ENCODE data around the gene NMT1. TPM values are rescaled to one million over a fixed set of nuclear protein-coding genes. Genes with fewer than 3 reads are reported as not detected.

NMT1 gene
- total RNA-seq, 1 donor from 2014 or later, result 81.9 TPM

DNA sequence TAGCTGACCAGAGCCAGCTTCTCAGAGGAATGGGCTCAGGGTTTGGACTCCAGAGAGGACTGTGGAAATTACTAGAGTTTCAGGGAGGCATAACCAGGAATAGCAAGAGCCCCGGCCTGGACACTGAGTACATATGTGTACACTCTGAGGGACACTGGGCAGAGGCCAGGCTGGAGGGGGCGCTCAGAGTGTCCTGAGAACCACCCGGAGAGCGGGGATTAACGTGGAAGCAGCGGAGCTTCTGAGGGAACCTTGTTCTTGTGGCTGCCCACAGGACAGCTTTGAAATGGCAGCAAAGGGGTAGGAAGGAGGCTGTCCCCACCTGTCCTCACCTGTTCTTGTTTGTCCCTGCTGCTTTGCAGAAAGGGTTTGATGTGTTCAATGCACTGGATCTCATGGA lies 43.4 kb downstream of the NMT1 start:
- no peak for TF ChIP-seq CTCF (conservative IDR thresholded peaks at IDR 0.05; ENCODE audit: low read depth, low read length)
- no peak overlapping the region for H3K4me3 ChIP-seq (ENCODE audit: low read depth, low read length)
- no peak for DNase-seq (ENCODE audit: low read depth)

DNA sequence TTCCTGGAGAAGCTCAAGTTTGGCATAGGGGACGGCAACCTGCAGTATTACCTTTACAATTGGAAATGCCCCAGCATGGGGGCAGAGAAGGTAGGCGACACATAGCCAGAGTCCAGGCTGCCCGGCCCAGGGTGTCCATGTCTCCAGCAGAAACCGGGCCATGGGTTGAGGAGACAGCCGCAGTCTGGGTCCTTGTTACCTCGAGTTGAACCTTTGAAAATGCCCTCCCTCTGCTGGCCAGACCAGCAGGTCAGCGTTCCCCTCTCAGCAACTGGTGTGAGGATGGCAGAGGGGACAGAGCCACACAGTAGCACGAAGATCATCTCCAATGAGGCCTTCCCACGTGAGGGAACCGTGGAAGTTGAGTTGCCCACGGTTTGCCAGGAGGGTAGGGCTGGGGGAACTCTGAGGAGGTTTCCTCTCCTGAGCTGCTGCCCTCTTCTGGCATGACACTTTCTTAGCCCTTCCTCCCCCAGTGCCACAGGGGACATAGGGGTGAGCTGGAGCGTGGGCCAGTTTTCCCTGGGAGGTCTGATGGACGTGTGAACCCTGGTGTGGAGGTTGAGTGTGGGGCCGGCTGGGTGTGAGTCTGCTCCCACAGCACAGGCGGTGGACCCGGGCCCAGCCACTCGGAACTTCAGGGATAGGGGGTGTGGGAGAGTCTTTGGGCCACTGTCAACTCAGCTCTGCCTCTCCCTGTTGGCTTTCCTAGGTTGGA lies 43.9 kb downstream of the NMT1 start:
- TF ChIP-seq CTCF (conservative IDR thresholded peaks at IDR 0.05; ENCODE audit: low read depth, low read length), result peak; percentile 22
- DNase-seq (ENCODE audit: low read depth), result no peak
- H3K4me3 ChIP-seq (ENCODE audit: low read depth, low read length), result no peak overlapping the region

- no peak overlapping the region for H3K4me3 ChIP-seq (ENCODE audit: low read depth, low read length)
- no peak for TF ChIP-seq CTCF (conservative IDR thresholded peaks at IDR 0.05; ENCODE audit: low read depth, low read length)
- no peak for DNase-seq (ENCODE audit: low read depth)
Measured at GRCh38 chr17:45106096-45106495, 45.0 kb downstream of the NMT1 start.

- no peak overlapping the region for H3K4me3 ChIP-seq (ENCODE audit: low read depth, low read length)
- no peak for DNase-seq (ENCODE audit: low read depth)
- no peak for TF ChIP-seq CTCF (conservative IDR thresholded peaks at IDR 0.05; ENCODE audit: low read depth, low read length)
Measured at GRCh38 chr17:45106582-45106981, 45.5 kb downstream of the NMT1 start.

- no peak for DNase-seq (ENCODE audit: low read depth)
- no peak for TF ChIP-seq CTCF (conservative IDR thresholded peaks at IDR 0.05; ENCODE audit: low read depth, low read length)
- no peak overlapping the region for H3K4me3 ChIP-seq (ENCODE audit: low read depth, low read length)
Measured at GRCh38 chr17:45107293-45108010, 46.3 kb downstream of the NMT1 start.

DNA sequence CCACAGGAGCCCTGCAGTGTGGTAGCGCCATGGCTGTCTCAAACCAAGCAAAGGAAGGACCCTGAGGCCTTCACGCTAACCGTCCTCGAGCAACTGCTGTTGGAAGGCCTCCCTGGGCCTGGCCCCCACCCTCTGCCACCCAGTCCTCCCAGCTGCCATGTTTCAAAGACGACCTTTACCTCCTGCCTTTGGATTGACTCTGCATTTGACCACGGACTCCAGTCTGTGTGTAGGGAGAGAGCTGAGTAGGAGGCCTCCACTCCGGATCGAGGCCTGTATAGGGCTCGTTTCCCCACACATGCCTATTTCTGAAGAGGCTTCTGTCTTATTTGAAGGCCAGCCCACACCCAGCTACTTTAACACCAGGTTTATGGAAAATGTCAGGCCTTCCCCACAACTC lies 46.9 kb downstream of the NMT1 start:
- no peak for TF ChIP-seq CTCF (conservative IDR thresholded peaks at IDR 0.05; ENCODE audit: low read depth, low read length)
- no peak for DNase-seq (ENCODE audit: low read depth)
- no peak overlapping the region for H3K4me3 ChIP-seq (ENCODE audit: low read depth, low read length)

All from epithelial cell of proximal tubule (primary cell).